Activated naive CD4-positive, alpha-beta T cell treated with anti-CD3 and anti-CD28 coated beads, Interleukin-2, amount 10 ng/mL, durations not matched to agents 7 days and 5 days (primary cell): ENCODE data around the gene OR6V1.

Source experiments
- CTCF ChIA-PET: fragments of 350-600 bp; sonication (Branson Sonifier 250); formaldehyde crosslinking; loops from one replicate; lab custom pipeline; 2021; ENCODE audit warnings: antibody characterized with exemption; lab: Charles Lee
- DNase-seq: peaks from one replicate; pipeline ENCODE4 v3.0.0-alpha.2; 2020
- H3K27ac Mint-ChIP-seq: one replicate; pipeline ENCODE4 v1.8.0; 2021; ENCODE audit warnings: mild to moderate bottlenecking, moderate library complexity, mixed read lengths
- H3K27me3 Mint-ChIP-seq: one replicate; pipeline ENCODE4 v1.8.0; 2021; ENCODE audit warnings: mild to moderate bottlenecking, mixed read lengths
- H3K36me3 Mint-ChIP-seq: one replicate; pipeline ENCODE4 v1.8.0; 2021; ENCODE audit warnings: mixed read lengths
- H3K4me1 Mint-ChIP-seq: one replicate; pipeline ENCODE4 v1.8.0; 2021; ENCODE audit warnings: mixed read lengths
- H3K4me3 Mint-ChIP-seq: one replicate; pipeline ENCODE4 v1.8.0; 2021; ENCODE audit warnings: mild to moderate bottlenecking, moderate library complexity, mixed read lengths
- H3K9me3 Mint-ChIP-seq: one replicate; pipeline ENCODE4 v1.8.0; 2021; ENCODE audit warnings: mixed read lengths

OR6V1 gene

DNA sequence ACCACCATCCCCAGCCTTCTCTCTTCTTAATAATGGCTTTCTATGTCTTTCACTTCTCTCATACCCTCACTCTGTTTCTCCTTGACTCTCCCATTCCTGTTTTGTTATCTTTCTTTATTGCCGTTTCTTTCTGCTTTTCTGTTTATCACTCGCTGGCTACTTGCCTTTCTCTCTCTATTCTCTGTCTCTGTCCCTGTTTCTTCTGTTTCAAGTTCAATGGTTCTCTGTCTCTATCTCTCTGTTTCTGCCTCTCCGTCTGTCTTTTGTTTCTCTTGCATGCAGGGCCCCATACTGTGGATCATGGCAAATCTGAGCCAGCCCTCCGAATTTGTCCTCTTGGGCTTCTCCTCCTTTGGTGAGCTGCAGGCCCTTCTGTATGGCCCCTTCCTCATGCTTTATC is at the start of gene OR6V1:
TSS of gene OR6V1 (plus strand) at position 301 of the 400 bp plus-strand sequence. CDS start at position 301, 0 bp downstream.
- Mint-ChIP-seq H3K36me3 (no peaks in the 10 kb centered on the region), H3K27me3 (peaks cover 4% of the 10 kb centered on the region), H3K27ac (no peak within 1 kb of the TSS), H3K9me3 (no peaks in the 10 kb centered on the region), H3K4me1 (no peaks in the 10 kb centered on the region), H3K4me3 (no peak within 1 kb of the TSS)
- CTCF ChIA-PET: no interaction called here
- no peak for DNase-seq

DNA sequence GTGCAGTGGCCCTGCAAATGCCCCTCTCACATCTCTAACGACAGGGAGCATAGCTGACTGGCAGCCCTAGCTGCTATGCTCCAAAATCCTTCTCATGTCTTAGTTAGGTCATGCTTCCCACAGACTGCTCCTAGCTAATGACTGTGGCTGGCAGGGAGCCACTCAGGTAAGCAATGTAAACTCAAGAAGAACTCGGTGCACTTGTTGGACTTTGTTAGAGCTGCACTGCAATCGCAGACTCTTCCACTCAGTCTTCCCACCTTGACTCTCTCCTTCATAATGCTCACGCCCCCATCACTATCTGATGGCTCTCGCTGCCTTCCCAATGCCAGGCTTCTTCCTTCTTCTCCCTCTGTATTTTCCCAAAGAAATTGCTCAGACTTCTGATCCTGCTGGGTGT is 49.2 kb upstream of the OR6V1 start:
- CTCF ChIA-PET: interaction anchor here (0.7 to 12.3 kb wide), 38 partner anchors 8 to 1027 kb away, joined by 3 to 206 read pairs (median 5); partner anchors contain the start of genes EPHB6 and TAS2R40
- H3K4me1 Mint-ChIP-seq: peaks cover 8% of the 10 kb centered on the region
- H3K27ac Mint-ChIP-seq: no peak overlapping the region
- no peaks in the 10 kb centered on the region for H3K36me3 Mint-ChIP-seq
- H3K27me3 Mint-ChIP-seq: peaks cover 22% of the 10 kb centered on the region
- DNase-seq: no peak
- no peak overlapping the region for H3K4me3 Mint-ChIP-seq
- H3K9me3 Mint-ChIP-seq: no peaks in the 10 kb centered on the region

DNA sequence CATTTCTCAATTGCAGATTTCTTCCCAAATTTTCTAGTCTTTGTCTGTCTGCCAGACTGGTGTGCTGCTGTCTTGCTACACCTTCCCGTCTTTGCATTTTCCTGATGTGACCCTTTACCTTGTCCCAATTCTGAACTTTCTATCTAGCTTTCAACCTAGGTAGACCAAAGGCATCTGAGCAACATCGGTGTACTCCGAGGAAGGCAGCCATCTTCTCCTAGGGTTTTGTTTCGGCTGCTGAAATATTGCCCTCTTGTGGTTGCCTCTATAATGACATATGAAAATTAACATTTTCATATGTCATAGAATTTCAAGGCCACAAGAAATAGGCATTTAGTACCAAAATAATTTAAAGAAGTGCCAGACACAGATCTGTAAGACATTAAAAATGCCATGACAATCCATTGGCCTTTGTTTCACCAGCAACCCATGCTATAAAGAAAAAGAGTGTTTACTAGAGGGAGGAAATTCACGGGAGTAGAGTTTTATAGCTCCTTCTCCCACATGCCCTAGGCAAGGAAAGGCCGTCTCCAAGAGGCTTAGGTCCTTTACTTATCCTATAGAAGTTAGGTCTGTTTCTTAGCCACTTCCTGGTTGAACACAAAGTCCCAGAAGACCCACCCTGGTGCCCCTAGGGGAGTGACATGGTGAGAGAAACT is 48.6 kb upstream of the OR6V1 start:
- Mint-ChIP-seq H3K36me3 (no peaks in the 10 kb centered on the region), H3K9me3 (no peaks in the 10 kb centered on the region), H3K4me3 (peak overlapping the region; percentile 63), H3K27ac (no peak overlapping the region), H3K27me3 (peaks cover 24% of the 10 kb centered on the region), H3K4me1 (peaks cover 8% of the 10 kb centered on the region)
- CTCF ChIA-PET: interaction anchor here (0.7 to 12.3 kb wide), 35 partner anchors 8 to 1028 kb away, joined by 3 to 206 read pairs (median 5); partner anchors contain the start of genes EPHB6 and TAS2R40
- peak; percentile 47 for DNase-seq

DNA sequence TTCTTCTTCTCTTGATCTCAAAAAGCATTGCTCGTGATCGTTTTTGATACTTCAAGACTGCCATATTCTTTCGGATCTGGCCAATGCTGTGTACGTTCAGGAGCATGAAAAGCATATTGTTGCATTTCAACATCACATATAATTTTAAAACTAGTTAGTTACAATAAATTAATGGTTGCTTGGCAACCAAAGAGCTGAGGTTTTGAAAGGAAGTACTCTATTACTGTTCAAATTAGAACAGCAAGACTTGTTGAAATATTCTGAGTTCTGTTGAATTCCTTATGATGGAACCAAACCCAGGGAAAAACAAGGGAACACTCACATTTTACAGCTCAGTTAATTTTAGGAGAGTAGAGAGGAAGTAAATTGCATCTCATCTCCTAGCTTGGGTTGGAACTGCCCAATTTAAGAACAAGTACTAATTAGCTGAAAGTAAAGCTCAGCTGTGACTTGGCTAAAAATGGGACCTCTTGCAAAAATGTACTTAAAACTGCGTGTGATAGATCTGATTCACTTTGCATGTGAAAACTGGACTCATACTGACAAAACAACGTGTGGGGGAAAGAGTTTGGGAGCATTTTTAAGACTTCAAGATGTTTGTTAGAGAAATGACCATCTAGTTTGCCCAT is 46.4 kb upstream of the OR6V1 start:
- Mint-ChIP-seq H3K9me3 (no peaks in the 10 kb centered on the region), H3K4me3 (no peak overlapping the region), H3K27me3 (peaks cover 27% of the 10 kb centered on the region), H3K36me3 (no peaks in the 10 kb centered on the region), H3K4me1 (peaks cover 8% of the 10 kb centered on the region), H3K27ac (no peak overlapping the region)
- DNase-seq: no peak
- CTCF ChIA-PET: interaction anchor here (0.5 to 12.3 kb wide), 12 partner anchors 8 to 401 kb away, joined by 3 to 206 read pairs (median 4); partner anchors contain the start of gene TAS2R40

GRCh38 chr7:143008007-143008901 is 43.9 kb upstream of the OR6V1 start:
- peak; percentile 84 for DNase-seq
- CTCF ChIA-PET: interaction anchor here (0.7 to 12.3 kb wide), 9 partner anchors 8 to 210 kb away, joined by 3 to 206 read pairs (median 4); partner anchors contain the start of gene TAS2R40
- Mint-ChIP-seq H3K27me3 (peaks cover 27% of the 10 kb centered on the region), H3K36me3 (no peaks in the 10 kb centered on the region), H3K4me3 (no peak overlapping the region), H3K9me3 (no peaks in the 10 kb centered on the region), H3K4me1 (peaks cover 4% of the 10 kb centered on the region), H3K27ac (no peak overlapping the region)

DNA sequence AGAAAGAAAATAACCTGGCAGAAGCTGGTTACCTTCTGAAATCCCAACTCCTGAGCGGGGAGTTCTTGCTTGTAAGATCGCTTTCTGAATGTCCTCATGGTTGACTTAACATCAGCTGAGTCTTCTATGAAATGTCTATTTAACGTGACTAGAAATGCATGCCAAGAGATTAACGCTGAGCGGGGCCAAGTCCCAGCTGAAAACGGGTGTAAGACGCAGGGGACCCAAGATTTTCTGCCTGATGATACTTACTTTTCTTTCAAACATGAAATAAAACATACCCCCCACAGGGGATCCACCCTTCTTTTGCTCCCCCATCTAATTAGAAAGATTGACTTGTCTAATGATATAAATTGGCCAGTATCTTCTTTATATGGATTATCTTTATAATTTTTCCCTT is 40.1 kb upstream of the OR6V1 start:
- CTCF ChIA-PET: interaction anchor here (1.5 kb wide), 1 partner anchor 203 kb away, joined by 15 read pairs; no protein-coding TSS in a partner anchor
- peaks cover 30% of the 10 kb centered on the region for H3K27me3 Mint-ChIP-seq
- H3K36me3 Mint-ChIP-seq: no peaks in the 10 kb centered on the region
- H3K4me3 Mint-ChIP-seq: no peak overlapping the region
- no peak overlapping the region for H3K27ac Mint-ChIP-seq
- no peaks in the 10 kb centered on the region for H3K4me1 Mint-ChIP-seq
- no peak for DNase-seq
- no peaks in the 10 kb centered on the region for H3K9me3 Mint-ChIP-seq

- CTCF ChIA-PET: interaction anchor here (1.5 to 2.1 kb wide), 2 partner anchors 202 to 203 kb away, joined by 15 to 16 read pairs; no protein-coding TSS in a partner anchor
- Mint-ChIP-seq H3K9me3 (no peaks in the 10 kb centered on the region), H3K27me3 (peaks cover 33% of the 10 kb centered on the region), H3K4me1 (no peaks in the 10 kb centered on the region), H3K27ac (no peak overlapping the region), H3K4me3 (no peak overlapping the region), H3K36me3 (no peaks in the 10 kb centered on the region)
- no peak for DNase-seq
Measured at GRCh38 chr7:143012409-143012808, 39.7 kb upstream of the OR6V1 start.

DNA sequence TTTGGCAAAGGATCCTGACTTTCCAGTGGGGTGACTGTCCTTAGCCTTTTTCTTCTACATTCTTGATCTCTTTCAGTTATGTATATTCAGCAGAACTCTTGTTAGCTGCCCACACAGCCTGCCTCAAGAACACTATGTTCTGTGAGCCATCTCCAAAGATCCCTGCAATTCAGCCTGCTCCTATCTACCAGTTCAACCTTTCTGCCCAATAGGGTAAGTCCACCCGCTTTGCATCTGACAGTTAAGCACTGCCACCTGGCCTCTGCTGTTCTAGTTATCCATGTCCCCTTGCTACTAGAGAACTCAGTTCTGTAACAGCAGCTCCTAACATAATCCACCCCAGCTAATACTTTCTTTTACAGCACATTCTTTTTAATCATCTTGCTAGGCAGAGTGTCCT is 38.7 kb upstream of the OR6V1 start:
- Mint-ChIP-seq H3K27me3 (peaks cover 28% of the 10 kb centered on the region), H3K27ac (no peak overlapping the region), H3K4me1 (no peaks in the 10 kb centered on the region), H3K36me3 (no peaks in the 10 kb centered on the region), H3K9me3 (no peaks in the 10 kb centered on the region), H3K4me3 (no peak overlapping the region)
- CTCF ChIA-PET: interaction anchor here (1.3 to 2.1 kb wide), 3 partner anchors 9 to 201 kb away, joined by 4 to 16 read pairs (median 6); no protein-coding TSS in a partner anchor
- no peak for DNase-seq

DNA sequence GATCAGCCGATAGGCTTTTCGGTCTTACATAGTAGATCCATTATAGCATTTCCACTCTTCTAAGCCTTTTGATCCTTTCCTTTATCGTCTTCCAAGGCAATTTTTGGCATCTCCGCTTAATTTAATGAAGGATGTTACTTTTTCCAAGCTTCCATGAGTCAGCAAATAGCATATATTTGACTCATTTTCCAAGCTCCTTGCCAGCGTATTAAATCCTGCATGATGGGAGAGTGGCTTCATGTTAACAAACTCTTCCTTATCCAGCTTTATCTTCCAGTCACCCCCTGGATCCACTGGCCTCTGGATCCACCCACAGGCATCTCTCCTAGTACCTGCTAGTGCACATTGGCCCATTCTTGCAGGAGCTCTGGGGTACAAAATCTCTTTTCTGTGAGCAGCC is 38.2 kb upstream of the OR6V1 start:
- peaks cover 28% of the 10 kb centered on the region for H3K27me3 Mint-ChIP-seq
- H3K4me3 Mint-ChIP-seq: no peak overlapping the region
- no peaks in the 10 kb centered on the region for H3K4me1 Mint-ChIP-seq
- H3K27ac Mint-ChIP-seq: no peak overlapping the region
- H3K36me3 Mint-ChIP-seq: no peaks in the 10 kb centered on the region
- CTCF ChIA-PET: interaction anchor here (1.0 to 2.1 kb wide), 4 partner anchors 8 to 201 kb away, joined by 4 to 16 read pairs (median 5); no protein-coding TSS in a partner anchor
- DNase-seq: no peak
- H3K9me3 Mint-ChIP-seq: no peaks in the 10 kb centered on the region

DNA sequence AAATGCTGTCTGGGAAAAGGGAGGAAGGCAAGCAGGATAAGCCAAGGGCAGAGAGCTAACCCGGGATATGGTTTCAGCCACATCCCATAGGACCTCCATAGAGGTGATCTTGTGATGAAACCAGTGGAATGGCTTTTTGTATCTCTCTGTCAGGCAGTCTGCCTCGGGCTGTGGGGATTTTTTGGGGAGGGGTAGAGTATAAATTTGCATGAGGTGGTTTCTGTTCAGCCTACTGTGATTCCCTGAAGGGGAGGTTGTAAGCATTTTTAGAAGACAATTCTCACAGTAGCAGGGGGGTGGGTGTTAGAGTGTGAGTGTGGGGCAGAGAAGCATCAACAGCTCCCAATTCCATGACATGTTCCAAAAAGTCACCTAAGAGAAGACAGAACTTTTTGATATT is 37.1 kb upstream of the OR6V1 start:
- Mint-ChIP-seq H3K27ac (no peak overlapping the region), H3K9me3 (no peaks in the 10 kb centered on the region), H3K27me3 (peaks cover 26% of the 10 kb centered on the region), H3K4me3 (no peak overlapping the region), H3K4me1 (no peaks in the 10 kb centered on the region), H3K36me3 (no peaks in the 10 kb centered on the region)
- no peak for DNase-seq
- CTCF ChIA-PET: interaction anchor here (1.3 to 1.9 kb wide), 2 partner anchors 9 to 11 kb away, joined by 4 to 9 read pairs; no protein-coding TSS in a partner anchor

DNA sequence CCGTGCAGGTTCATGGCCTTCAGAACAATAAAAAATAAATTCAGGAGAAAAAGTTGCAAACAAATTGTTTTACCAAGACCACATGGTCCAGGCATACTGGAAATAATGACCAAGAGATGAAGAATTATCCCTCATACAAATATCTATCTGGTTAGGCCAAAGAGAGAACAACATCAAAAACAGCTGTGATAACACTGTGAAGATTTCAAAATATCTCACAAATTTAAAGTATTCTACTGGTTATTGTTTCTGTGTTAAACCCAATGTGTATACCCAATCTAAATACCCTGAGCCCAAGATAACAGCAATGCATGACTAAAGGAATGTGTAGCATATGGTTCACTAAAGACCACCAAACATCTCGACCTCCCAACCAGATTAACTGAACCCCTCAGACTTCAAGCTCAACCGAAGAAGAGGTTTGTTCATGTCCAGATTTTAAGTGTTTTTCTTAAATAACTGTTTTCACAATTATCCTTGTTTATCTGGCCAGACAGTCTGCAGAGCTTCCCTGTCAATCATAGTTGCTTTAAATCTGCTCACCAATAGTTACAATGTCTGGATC is 36.1 kb upstream of the OR6V1 start:
- Mint-ChIP-seq H3K27ac (no peak overlapping the region), H3K27me3 (peaks cover 26% of the 10 kb centered on the region), H3K36me3 (no peaks in the 10 kb centered on the region), H3K4me1 (no peaks in the 10 kb centered on the region), H3K4me3 (no peak overlapping the region), H3K9me3 (no peaks in the 10 kb centered on the region)
- no peak for DNase-seq
- CTCF ChIA-PET: interaction anchor here (0.7 to 2.5 kb wide), 5 partner anchors 8 to 199 kb away, joined by 3 to 9 read pairs (median 4); no protein-coding TSS in a partner anchor

- peaks cover 26% of the 10 kb centered on the region for H3K27me3 Mint-ChIP-seq
- no peaks in the 10 kb centered on the region for H3K36me3 Mint-ChIP-seq
- no peak overlapping the region for H3K27ac Mint-ChIP-seq
- no peaks in the 10 kb centered on the region for H3K4me1 Mint-ChIP-seq
- CTCF ChIA-PET: interaction anchor here (0.9 to 2.5 kb wide), 4 partner anchors 9 to 198 kb away, joined by 3 to 9 read pairs (median 6); no protein-coding TSS in a partner anchor
- no peak for DNase-seq
- H3K4me3 Mint-ChIP-seq: no peak overlapping the region
- H3K9me3 Mint-ChIP-seq: no peaks in the 10 kb centered on the region
Measured at GRCh38 chr7:143016996-143017395, 35.1 kb upstream of the OR6V1 start.

- CTCF ChIA-PET: interaction anchor here (1.2 to 1.8 kb wide), 4 partner anchors 9 to 197 kb away, joined by 4 to 9 read pairs (median 8); no protein-coding TSS in a partner anchor
- H3K27ac Mint-ChIP-seq: no peak overlapping the region
- no peaks in the 10 kb centered on the region for H3K4me1 Mint-ChIP-seq
- H3K4me3 Mint-ChIP-seq: no peak overlapping the region
- no peaks in the 10 kb centered on the region for H3K36me3 Mint-ChIP-seq
- H3K9me3 Mint-ChIP-seq: no peaks in the 10 kb centered on the region
- H3K27me3 Mint-ChIP-seq: peaks cover 21% of the 10 kb centered on the region
- no peak for DNase-seq
Measured at GRCh38 chr7:143018931-143019330, 33.2 kb upstream of the OR6V1 start.
